HepG2 (cell line): ENCODE measurements around the gene TMED6. TPM values are rescaled to one million over a fixed set of nuclear protein-coding genes. Genes with fewer than 3 reads are reported as not detected.
A peak's percentile ranks its signal among the peaks of the same experiment; 100 is the strongest.

Source experiments
- HBP1 ChIP-seq: IDR thresholded peaks from 2 replicates; pipeline ENCODE4 v1.6.1; 2016; ENCODE audit warnings: low read depth, control low read depth
- MIER2 ChIP-seq: IDR thresholded peaks from 2 replicates; pipeline ENCODE4 v1.6.1; 2016; ENCODE audit warnings: missing biosample characterization, missing genetic modification reagents
- NCOA1 ChIP-seq: sonication (generic); formaldehyde crosslinking; IDR thresholded peaks from 2 replicates; pipeline ENCODE4 v1.9.0; 2021; ENCODE audit warnings: missing genetic modification reagents
- NCOA5 ChIP-seq: sonication (generic); formaldehyde crosslinking; IDR thresholded peaks from 2 replicates; pipeline ENCODE4 v1.4.0; 2020; ENCODE audit warnings: missing genetic modification reagents
- NR2F6 ChIP-seq, 2 experiments: IDR thresholded peaks; 2 replicates each; pipeline ENCODE4 v1.6.1; 2016; ENCODE audit warnings: antibody characterized with exemption in 1 of 2, mild to moderate bottlenecking in 1 of 2
- PHF20 ChIP-seq: sonication (generic); formaldehyde crosslinking; IDR thresholded peaks from 2 replicates; pipeline ENCODE4 v1.5.0; 2020; ENCODE audit warnings: mild to moderate bottlenecking, missing genetic modification reagents
- SRY ChIP-seq: sonication (generic); formaldehyde crosslinking; IDR thresholded peaks from 2 replicates; pipeline ENCODE4 v1.8.0; 2022; ENCODE audit warnings: mild to moderate bottlenecking, missing genetic modification reagents
- STAT6 ChIP-seq: sonication (generic); formaldehyde crosslinking; IDR thresholded peaks from 2 replicates; pipeline ENCODE4 v1.4.0; 2020; ENCODE audit warnings: missing genetic modification reagents, mild to moderate bottlenecking, borderline replicate concordance
- XRCC5 ChIP-seq: fragments of 200-400 bp; formaldehyde crosslinking; optimal IDR thresholded peaks from 2 replicates; pipeline ENCODE3; 2017; ENCODE audit warnings: mild to moderate bottlenecking, low read length
- ZC3H13 ChIP-seq: sonication (generic); formaldehyde crosslinking; IDR thresholded peaks from 2 replicates; pipeline ENCODE4 v1.8.1; 2023; ENCODE audit warnings: mild to moderate bottlenecking, missing genetic modification reagents, moderate library complexity
- ZFP36L2 ChIP-seq: sonication (generic); formaldehyde crosslinking; IDR thresholded peaks from 2 replicates; pipeline ENCODE4 v1.4.0; 2020; ENCODE audit warnings: missing genetic modification reagents
- ZHX2 ChIP-seq, 2 experiments: sonication (generic) in 1 of 2; formaldehyde crosslinking in 1 of 2; IDR thresholded peaks; 2 replicates each; pipeline versions ENCODE4 v1.6.1 to v1.9.0; 2014 to 2022; ENCODE audit warnings: antibody characterized with exemption in 1 of 2, borderline replicate concordance in 1 of 2, inconsistent platforms in 1 of 2, low read depth in 1 of 2, missing genetic modification reagents in 1 of 2
- ZNF720 ChIP-seq: sonication (generic); formaldehyde crosslinking; IDR thresholded peaks from 2 replicates; pipeline ENCODE4 v1.4.0; 2020; ENCODE audit warnings: missing genetic modification reagents
- polyA plus RNA-seq, 8 experiments: library from polyadenylated mRNA; depleted of rRNA in 3 of 8; stranded (reverse) in 7 of 8; unstranded in 1 of 8; fragments of >200 nt; fragmentation: Illumina TruSeq in 4 of 8; extraction: Trizol in 4 of 8; gene quantifications; 2 replicates each; pipeline versions ENCODE4 v1.2.1 to v1.2.3, GENCODE V29; 2011 to 2016; ENCODE audit warnings: low read depth in 4 of 8, missing spikeins in 1 of 8, mixed read lengths in 1 of 8; ENCODE audit not compliant: insufficient read depth in 1 of 8
- total RNA-seq, 5 experiments: library from RNA; depleted of rRNA; stranded (reverse); fragments of >200 nt; fragmentation: Illumina TruSeq; extraction: Trizol; gene quantifications; 2 replicates each; pipeline ENCODE4 v1.2.3, GENCODE V29; 2016; ENCODE audit warnings: low read depth in 1 of 5

TMED6 gene
- total and polyA plus RNA-seq, 2 of the 13 experiments (the other 11 are each of a cell fraction or from before 2014, with no cell fraction given): 9.8 to 14.4 TPM

GRCh38 chr16:69339289-69340094, 12.1 kb downstream of the TMED6 start, which contains the start of the genes COG8 and NIP7 (continued):
- TF ChIP-seq ZNF720 (CRISPR knock-in tag) (no peak), PHF20 (CRISPR knock-in tag) (peak; percentile 97), NCOA5 (peak; percentile 69; the same call in 1 of the 2 replicates), ZFP36L2 (CRISPR knock-in tag) (no peak), ZC3H13 (CRISPR knock-in tag) (no peak), ZHX2 (IDR thresholded peaks at IDR 0.05; ENCODE audit: low read depth) (peak; percentile 90), ZHX2 (CRISPR knock-in tag; IDR thresholded peaks at IDR 0.05; ENCODE audit: borderline replicate concordance) (peak; percentile 65), NCOA1 (CRISPR knock-in tag) (no peak), STAT6 (CRISPR knock-in tag) (peak; percentile 82; the same call in 1 of the 2 replicates), SRY (peak; percentile 82), XRCC5 (peak; percentile 98), NR2F6 (IDR thresholded peaks at IDR 0.05) (0 out of 2 replicates have a peak, but pooled peaks have one; percentile 39), NR2F6 (CRISPR knock-in tag; IDR thresholded peaks at IDR 0.05) (no peak; the same call in 1 of the 2 replicates), HBP1 (CRISPR knock-in tag) (peak; percentile 83), MIER2 (CRISPR knock-in tag) (peak; percentile 13; the same call in 1 of the 2 replicates)
